ENCODE results near the gene VASP. TPM values are rescaled to one million over a fixed set of nuclear protein-coding genes. Genes with fewer than 3 reads are reported as not detected.
"Not testable (repeated sequence)": the region's sequence is repeated elsewhere in the genome, so short reads cannot be mapped to it uniquely, and the experiment has no call there.

Gene VASP
- total RNA-seq, 1 donor from 2014 or later: 103 TPM

DNA sequence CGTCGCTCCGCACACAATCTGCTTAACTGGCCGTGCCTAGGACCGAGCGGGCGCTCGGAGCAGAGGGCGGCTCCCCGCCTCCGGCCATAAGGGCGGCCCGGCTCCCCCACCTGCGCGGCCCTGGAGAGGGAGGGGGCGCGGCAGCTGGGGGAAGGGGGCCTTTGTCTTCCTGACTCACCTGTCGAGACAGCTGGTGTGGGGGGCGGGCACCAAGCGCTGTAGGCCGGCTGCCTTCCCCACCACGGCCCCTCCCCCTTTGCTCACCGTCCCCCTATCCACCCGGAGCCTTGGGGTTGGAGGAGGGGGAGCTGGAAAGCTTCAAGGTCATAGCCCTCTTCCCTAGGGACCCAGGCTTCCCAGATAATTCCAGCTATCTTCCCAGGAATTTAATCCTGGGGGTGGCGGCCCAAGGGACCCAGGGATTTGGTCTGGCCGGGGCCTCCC, 1.2 kb downstream of the VASP start:
- Histone ChIP-seq H3K4me3 (peak overlapping the region; percentile 97 to 100), H3K27ac (peak overlapping the region; percentile 93), H3K36me3 (no peaks in the 10 kb centered on the region), H3K27me3 (no peaks in the 10 kb centered on the region), H3K4me1 (peaks cover 61% of the 10 kb centered on the region), H3K9me3 (no peaks in the 10 kb centered on the region)
- no peak for DNase-seq (ENCODE audit: extremely low spot score in 2 of 2)
- intact Hi-C loops (cut with DNase I): no loop called here
- peak in 1 of 2 donors; percentile 11 for TF ChIP-seq POLR2AphosphoS5 (IDR thresholded peaks at IDR 0.05; ENCODE audit: insufficient read depth in 1 of 2, low read depth in 1 of 2)
- TF ChIP-seq, protein P1, sequence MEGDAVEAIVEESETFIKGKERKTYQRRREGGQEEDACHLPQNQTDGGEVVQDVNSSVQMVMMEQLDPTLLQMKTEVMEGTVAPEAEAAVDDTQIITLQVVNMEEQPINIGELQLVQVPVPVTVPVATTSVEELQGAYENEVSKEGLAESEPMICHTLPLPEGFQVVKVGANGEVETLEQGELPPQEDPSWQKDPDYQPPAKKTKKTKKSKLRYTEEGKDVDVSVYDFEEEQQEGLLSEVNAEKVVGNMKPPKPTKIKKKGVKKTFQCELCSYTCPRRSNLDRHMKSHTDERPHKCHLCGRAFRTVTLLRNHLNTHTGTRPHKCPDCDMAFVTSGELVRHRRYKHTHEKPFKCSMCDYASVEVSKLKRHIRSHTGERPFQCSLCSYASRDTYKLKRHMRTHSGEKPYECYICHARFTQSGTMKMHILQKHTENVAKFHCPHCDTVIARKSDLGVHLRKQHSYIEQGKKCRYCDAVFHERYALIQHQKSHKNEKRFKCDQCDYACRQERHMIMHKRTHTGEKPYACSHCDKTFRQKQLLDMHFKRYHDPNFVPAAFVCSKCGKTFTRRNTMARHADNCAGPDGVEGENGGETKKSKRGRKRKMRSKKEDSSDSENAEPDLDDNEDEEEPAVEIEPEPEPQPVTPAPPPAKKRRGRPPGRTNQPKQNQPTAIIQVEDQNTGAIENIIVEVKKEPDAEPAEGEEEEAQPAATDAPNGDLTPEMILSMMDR (IDR thresholded peaks at IDR 0.05): no peak
- no peak for TF ChIP-seq POLR2A (IDR thresholded peaks at IDR 0.05)

GRCh38 chr19:45508861-45509691, 1.8 kb downstream of the VASP start:
- no peak for TF ChIP-seq POLR2A (IDR thresholded peaks at IDR 0.05)
- TF ChIP-seq, protein P1 (IDR thresholded peaks at IDR 0.05): no peak
- TF ChIP-seq POLR2AphosphoS5 (IDR thresholded peaks at IDR 0.05; ENCODE audit: insufficient read depth in 1 of 2, low read depth in 1 of 2): peak in 1 of 2 donors; percentile 42
- Histone ChIP-seq H3K4me1 (peaks cover 68% of the 10 kb centered on the region), H3K36me3 (no peaks in the 10 kb centered on the region), H3K9me3 (no peaks in the 10 kb centered on the region), H3K27me3 (no peaks in the 10 kb centered on the region), H3K27ac (peak overlapping the region; percentile 93), H3K4me3 (peak overlapping the region; percentile 97 to 100)
- DNase-seq (ENCODE audit: extremely low spot score in 2 of 2): no peak
- intact Hi-C loops (cut with DNase I): no loop called here

GRCh38 chr19:45509692-45510015, 2.4 kb downstream of the VASP start:
- H3K36me3 ChIP-seq: no peaks in the 10 kb centered on the region
- no peaks in the 10 kb centered on the region for H3K9me3 ChIP-seq
- H3K4me3 ChIP-seq: peak overlapping the region; percentile 97 to 100
- intact Hi-C loops (cut with DNase I): no loop called here
- peak overlapping the region; percentile 93 for H3K27ac ChIP-seq
- TF ChIP-seq POLR2AphosphoS5 (IDR thresholded peaks at IDR 0.05; ENCODE audit: insufficient read depth in 1 of 2, low read depth in 1 of 2) (no peak), POLR2A (IDR thresholded peaks at IDR 0.05) (no peak)
- TF ChIP-seq, protein P1 (IDR thresholded peaks at IDR 0.05): no peak
- no peaks in the 10 kb centered on the region for H3K27me3 ChIP-seq
- peaks cover 74% of the 10 kb centered on the region for H3K4me1 ChIP-seq
- no peak for DNase-seq (ENCODE audit: extremely low spot score in 2 of 2)

DNA sequence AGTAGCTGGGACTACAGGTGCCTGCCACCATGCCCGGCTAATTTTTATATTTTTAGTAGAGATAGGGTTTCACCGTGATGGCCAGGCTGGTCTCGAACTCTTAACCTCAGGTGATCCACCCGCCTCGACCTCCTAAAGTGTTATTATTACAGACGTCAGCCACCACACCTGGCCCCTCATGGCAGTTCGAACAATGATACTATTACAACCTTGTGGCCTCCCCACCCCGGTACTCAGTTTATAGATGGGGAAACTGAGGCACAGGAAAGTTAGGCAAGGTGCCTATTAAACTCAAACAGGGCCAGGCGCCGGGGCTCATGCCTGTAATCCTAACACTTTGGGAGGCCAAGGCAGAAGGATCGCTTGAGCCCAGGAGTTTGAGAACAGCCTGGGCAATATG, 3.1 kb downstream of the VASP start:
- H3K36me3 ChIP-seq; intact Hi-C loops (cut with DNase I); DNase-seq (ENCODE audit: extremely low spot score in 2 of 2); H3K9me3 ChIP-seq; H3K4me3 ChIP-seq; H3K27me3 ChIP-seq: not testable (repeated sequence)
- Histone ChIP-seq H3K27ac (peak overlapping the region; percentile 93), H3K4me1 (peaks cover 80% of the 10 kb centered on the region)

- H3K4me3 ChIP-seq: no peak overlapping the region
- H3K36me3 ChIP-seq: no peaks in the 10 kb centered on the region
- H3K4me1 ChIP-seq: peaks cover 79% of the 10 kb centered on the region
- DNase-seq (ENCODE audit: extremely low spot score in 2 of 2): no peak
- no peaks in the 10 kb centered on the region for H3K9me3 ChIP-seq
- intact Hi-C loops (cut with DNase I): no loop called here
- no peak overlapping the region for H3K27ac ChIP-seq
- no peaks in the 10 kb centered on the region for H3K27me3 ChIP-seq
- TF ChIP-seq POLR2A (IDR thresholded peaks at IDR 0.05) (no peak), POLR2AphosphoS5 (IDR thresholded peaks at IDR 0.05; ENCODE audit: insufficient read depth in 1 of 2, low read depth in 1 of 2) (no peak)
- TF ChIP-seq, protein P1 (IDR thresholded peaks at IDR 0.05): no peak
These were observed 3.8 kb downstream of the VASP start for GRCh38 chr19:45511074-45511473.

Measured in vagina (tissue), 2 donors.